HG02571 (cell line): ENCODE measurements around the gene SLC9A8.

Experiments used
- ATAC-seq: cut with Tn5 transposase; IDR thresholded peaks from one replicate; pipeline ENCODE4 v1.9.1; 2021; ENCODE audit warnings: mild to moderate bottlenecking, moderate library complexity; ENCODE audit not compliant: unreplicated experiment

Gene SLC9A8

DNA sequence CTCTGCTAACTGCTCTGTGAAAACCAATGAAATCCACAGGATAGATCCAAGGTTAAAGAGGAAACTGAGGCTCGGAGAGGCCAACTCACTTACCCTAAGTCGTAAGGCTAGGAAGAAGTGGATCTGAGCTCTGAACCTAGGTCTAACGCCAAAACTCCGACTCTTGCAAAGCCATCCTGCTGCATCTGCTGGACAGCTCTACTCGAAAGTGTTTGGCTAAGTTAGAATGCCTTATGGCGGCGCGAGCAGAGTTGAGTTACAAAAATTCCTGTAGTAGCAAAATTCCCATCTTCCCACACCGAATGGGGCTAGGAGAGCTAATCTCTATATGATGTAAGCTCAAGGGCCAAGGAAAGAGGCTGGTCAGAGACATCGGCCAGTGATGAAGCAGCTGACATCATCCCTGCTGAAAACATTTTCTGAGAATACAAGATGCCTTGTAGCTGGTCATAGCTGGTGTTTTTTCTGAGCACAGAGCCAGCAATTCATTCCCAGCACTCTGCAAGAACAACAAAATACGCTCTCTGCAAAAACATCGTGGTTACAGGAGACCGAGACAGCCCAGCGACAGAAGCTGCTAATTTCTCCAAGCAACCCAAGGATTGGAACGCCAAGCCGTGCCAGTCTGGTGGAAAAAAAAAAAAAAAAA lies 100.9 kb downstream of the SLC9A8 start:
- no peak for ATAC-seq

DNA sequence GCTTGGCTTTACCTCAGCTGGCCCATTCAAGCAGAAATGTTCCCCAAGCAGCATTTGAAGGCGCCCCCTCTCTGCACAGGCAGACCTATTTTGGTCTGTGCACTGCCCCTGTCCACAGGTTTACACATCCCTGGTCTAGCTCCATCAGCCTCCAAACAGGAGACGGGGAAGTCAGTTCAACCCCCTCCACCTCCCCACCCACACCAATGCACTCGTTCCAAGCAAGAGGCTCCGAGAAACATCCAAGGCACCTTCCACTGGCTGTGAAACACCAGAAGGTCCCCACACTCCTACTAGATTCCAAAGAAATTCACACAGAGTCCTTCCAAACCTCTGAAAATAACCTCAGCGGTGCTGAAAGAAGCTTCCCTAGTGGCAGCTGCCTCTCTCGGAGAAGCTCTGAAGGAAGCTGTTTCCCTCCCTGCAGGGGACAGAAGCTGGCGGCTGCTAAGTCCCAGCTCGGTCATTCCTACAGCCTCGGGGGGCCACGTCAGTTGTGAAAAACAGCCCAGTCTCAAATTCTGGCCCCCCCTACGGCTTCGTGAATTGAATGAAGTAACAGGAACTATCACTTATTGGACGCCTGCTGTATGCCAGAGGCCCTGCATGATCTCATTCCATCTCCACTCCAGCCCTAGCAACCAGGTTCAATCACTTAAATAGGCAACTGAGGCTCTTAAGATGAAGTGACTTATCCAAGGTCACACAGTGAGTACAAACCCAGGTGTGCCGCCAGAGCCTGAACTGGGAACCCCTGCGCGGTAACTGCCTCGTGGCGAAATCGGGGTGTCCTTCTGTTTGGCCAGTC lies 101.9 kb downstream of the SLC9A8 start:
- ATAC-seq, result no peak

DNA sequence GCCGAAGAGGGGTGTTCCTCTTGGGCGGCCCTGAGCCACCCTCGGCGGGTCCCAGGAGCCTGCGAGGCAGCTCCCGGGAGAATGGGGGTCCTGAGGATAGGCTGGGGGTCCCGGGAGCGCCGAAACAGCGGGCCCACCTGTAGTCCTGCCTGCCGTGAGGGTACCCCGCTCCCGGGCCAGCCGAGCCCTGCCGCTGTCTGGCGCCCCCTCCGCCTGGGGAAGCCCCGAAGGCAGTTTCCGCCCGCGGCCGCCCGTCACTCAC lies 102.4 kb downstream of the SLC9A8 start:
- peak; percentile 2 for ATAC-seq

DNA sequence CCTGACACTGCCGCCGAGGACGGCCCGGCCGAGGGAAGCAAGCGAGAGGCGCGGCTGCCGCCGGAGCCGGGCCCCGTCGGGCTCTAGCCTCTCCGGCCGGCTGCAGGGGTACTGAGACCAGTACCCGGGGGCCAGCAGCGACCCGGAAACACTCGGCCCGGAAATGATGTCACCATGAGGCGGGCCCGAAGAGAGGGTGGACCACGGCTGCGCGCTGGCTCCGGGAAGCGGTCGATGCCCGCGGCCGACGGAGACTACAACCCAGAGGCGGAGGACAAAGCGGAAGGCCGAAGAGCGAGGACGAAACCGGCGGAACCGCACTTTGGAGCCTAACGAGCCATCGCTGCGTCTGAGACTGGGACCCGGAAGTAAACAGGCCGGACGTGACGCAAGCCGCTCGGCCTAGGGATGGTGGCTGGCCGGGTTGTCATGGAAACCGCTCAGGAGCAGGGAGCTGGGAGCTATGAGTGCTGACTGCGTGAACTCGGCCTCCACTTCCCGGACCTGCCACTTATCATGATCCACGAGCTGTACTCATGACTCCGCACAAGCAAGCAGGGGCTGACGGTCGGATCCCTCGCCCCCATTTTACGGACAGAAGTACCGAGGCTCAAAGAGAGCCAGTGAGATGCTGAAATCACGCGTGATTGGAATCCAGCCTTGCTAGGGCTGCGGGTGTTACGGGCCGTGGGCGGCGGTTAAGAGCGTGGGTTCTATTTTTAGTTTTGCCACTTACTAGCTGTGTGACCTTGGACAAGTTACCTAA lies 102.9 kb downstream of the SLC9A8 start, which contains the start of gene SPATA2:
TSS of gene SPATA2 (minus strand) at position 150 of the 766 bp plus-strand sequence. CDS start 7,039 bp downstream, outside the sequence.
- ATAC-seq, result peak; percentile 85

DNA sequence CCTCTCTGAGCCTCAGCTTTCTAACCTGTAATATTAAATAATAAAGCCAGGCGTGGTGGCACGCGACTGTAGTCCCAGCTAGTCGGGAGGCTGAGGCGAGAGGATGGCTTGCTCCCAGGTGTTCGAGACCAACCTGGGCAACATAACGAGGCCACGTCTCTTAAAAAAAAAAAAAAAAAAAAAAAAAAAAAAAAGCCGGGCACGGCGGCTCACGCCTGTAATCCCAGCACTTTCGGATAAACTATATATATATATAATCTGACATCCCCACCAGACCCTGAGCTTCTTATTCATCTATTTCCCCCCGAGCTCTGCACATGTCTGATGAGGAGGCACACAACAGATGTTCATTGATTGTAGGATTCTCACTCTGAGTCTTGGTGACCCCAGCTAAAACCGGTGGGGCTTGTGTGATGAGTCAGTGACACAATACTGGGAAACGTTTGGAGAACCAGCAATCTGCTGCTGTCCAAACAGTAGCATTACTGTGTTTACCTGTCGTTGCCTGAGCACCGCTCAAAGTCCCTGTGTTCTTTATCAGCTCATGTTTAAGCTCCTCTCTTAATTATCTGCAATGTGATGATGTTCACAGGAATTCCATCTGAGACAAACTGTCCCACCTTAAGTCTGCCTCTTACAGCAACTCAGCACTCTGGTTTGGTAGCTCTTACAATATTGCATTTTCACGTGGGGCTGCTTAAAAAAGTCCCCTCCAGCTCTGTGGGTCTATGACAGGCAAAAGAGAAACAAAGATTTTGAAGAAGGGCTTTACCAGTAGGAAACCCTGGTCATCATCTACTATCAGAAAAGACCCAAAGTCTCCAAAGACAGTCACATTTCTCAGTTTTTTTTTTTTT lies 103.7 kb downstream of the SLC9A8 start:
- no peak for ATAC-seq

DNA sequence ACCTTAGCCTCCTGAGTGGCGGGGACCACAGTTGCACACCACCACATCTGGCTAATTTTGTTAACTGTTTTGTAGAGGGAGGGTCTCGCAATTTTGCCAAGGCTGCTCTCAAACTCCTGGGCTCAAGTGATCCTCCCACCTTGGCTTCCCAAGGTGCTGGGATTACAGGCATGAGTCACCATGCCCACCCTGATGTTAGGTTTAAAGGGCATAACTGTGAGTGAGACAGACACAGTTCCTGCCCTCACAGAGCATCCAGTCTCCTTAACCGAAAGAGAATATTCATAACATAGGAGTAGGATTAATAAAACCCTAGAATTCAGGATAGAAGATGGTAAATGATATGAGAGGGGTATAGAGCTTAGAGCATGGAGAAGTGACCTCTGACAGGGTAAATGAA lies 105.8 kb downstream of the SLC9A8 start:
- no peak for ATAC-seq

DNA sequence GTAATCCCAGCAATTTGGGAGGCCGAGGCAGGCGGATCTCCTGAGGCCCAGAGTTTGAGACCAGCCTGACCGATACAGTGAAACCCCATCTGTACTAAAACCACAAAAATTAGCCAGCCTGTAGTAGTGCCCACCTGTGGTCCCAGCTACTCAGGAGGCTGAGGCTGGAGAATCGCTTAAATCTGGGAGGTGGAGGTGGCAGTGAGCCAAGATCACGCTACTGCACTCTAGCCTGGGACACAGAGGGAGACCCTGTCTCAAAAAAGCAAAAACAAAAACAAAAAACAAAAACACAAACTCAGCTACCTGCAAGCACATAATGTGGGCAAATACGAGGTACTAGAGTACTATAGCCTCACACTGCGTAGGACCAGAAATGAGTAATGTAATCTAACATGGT lies 106.4 kb downstream of the SLC9A8 start:
- no peak for ATAC-seq

DNA sequence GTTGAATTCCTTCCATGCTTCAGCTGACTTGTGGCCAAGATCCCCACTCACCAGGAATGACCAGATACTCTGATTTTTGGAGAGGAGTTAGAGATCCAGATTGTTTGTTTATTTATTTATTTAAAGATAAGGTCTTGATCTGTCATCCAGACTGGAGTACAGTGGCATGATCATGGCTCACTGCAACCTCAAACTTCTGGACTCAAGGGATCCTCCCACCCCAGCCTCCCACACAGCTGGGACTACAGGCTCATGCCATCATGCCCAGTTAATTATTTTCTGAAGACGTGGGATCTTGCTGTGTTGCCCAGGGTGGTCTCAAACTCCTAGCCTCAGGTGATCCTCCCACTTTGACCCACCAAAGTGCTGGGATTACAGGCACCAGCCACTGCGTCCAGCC lies 106.8 kb downstream of the SLC9A8 start:
- ATAC-seq, result no peak

DNA sequence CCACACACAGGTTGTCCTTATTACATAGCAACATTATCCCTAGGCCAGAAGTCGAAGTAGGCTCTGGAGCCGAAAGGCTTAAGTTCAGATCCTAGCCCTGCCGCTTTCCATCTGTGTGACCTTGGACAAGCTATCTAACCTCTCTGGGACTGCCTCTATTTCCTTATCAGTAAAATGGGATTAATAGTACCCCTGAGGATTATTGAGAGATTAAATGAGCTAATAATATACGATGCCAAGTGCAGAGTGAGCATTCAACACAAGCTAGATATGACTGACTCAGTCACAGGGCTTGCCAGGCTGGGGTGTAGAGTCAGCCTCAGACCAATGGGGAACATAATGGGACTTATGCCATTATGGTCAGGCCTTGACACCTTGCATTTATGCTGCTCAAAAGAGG lies 111.6 kb downstream of the SLC9A8 start:
- no peak for ATAC-seq

DNA sequence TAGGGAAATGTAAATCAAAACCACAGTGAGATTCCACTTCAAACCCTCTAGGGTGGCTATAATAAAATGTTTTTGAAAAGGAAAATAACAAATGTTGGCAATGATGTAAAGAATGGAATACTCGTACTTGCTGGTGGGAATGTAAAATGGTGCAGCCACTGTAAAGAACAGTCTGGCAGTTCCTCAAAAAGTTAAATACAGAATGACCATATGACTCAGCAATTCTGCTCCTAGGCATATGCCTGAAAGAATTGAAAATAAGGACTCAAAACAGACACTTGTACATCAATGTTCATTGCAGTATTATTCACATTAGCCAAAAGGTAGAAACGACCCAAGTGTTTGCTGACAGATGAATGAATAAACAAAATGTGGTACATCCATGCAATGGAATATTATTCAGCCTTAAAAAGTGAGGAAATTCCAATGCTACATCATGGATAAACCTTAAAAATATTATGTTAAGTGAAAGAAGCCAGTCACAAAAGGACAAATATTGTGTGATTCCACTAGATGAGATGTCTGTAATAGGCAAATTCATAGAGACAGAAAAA lies 113.3 kb downstream of the SLC9A8 start:
- no peak for ATAC-seq

DNA sequence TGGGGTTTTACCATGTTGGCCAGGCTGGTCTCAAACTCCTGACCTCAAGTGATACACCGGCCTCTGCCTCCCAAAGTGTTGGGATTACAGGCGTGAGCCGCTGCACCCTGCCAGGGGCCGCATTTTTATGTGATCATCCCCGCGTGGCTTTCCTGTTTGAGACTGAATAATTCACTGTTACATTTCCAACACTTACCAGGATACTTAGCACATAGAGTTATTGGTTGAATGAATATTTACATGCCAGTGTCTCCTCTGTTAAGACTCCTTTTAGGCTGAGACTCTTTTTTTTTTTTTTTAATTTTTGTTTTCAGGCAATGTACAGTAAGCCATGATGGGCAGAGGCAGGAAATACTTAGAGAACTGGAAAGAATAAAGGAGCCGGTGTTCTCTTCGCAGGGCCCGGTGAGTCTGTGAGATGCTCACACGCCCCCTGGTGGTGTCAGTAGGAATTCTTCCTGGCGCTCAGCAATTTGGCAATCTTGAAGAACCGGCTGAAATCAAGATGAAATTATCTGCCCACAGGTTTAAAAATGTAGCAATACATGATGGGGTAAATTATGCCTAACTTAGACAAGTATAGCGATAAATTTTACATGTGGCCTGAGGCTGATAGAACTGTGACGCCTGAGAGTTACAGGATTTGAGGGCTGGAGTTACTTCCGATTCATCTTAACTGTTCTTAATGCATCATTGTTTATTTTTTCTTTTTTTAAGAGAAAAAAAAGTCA lies 115.9 kb downstream of the SLC9A8 start:
- ATAC-seq, result no peak

DNA sequence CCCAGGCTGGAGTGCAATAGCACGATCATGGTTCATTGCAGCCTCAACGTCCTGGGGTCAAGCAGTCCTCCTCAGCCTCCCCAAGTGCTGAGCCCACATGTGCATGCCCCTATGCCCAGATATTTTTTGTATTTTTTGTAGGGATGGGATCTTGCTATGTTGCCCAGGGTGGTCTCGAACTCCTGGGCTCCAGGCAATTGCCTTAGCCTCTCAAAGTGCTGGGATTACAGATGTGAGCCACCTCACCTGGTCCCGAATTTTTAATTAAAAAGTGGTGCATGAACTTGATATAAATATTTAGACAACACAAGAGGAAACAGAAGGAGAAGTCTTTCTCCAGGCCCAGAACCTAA lies 116.5 kb downstream of the SLC9A8 start:
- no peak for ATAC-seq

DNA sequence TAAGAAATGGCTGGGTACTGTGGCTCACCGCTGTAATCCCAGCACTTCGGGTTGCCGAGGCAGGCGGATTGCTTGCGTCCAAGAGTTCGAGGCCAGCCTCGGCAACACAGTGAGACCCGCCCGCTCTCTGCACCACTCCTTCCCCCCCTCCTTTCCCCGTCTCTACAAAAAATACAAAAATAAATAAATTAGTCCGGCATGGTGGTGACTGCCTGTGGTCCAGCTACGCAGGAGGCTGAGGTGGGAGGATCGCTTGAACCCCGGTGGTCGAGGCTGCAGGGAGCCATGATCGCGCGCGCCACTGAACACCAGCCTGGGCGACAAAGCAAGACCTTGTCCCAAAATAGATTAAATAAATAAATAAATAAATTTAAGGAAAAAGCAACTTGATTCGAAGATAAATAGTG lies 123.1 kb downstream of the SLC9A8 start:
- peak; percentile 2 for ATAC-seq

DNA sequence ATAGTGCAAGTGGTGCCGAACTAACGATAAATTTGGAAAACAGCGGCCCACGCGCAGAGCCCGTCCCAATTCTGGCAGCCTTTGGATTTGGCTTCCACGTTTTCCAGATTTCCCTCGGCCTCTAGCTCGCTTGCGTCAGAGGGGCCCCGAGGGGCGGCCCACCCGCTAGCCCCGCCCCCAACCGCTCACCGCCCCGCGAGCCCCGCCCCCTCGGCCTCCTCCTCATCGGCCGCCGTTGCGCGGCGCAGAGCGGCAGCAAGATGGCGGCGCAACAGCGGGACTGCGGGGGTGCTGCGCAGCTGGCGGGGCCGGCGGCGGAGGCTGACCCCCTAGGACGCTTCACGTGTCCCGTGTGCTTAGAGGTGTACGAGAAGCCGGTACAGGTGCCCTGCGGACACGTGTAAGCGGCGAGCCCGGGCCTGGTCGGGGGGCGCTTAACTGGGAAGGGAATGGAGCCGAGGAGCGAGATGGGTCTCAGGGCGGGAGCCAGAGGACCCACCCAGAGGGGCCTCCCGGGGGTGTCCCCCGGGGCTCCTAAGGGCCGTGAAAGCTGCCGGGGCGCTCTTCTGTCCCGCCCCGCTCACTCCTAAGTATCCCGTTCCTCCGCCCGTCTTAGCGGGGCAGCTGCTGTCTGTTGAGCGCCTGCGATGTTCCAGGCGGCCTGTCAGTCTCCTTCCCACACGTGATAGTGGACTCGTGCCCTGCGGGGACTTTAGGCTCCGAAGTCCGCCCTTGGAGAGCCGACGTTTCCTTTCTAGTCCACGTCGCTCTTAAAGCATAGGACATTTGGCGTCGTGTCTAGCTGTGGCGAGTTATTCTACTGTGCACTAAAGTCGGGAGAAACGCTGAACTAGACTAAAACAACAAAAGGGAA lies 123.8 kb downstream of the SLC9A8 start, which contains the start of gene RNF114:
TSS of gene RNF114 (plus strand) at position 245 of the 874 bp plus-strand sequence. CDS start at position 261, 16 bp downstream.
- peak; percentile 63 for ATAC-seq

DNA sequence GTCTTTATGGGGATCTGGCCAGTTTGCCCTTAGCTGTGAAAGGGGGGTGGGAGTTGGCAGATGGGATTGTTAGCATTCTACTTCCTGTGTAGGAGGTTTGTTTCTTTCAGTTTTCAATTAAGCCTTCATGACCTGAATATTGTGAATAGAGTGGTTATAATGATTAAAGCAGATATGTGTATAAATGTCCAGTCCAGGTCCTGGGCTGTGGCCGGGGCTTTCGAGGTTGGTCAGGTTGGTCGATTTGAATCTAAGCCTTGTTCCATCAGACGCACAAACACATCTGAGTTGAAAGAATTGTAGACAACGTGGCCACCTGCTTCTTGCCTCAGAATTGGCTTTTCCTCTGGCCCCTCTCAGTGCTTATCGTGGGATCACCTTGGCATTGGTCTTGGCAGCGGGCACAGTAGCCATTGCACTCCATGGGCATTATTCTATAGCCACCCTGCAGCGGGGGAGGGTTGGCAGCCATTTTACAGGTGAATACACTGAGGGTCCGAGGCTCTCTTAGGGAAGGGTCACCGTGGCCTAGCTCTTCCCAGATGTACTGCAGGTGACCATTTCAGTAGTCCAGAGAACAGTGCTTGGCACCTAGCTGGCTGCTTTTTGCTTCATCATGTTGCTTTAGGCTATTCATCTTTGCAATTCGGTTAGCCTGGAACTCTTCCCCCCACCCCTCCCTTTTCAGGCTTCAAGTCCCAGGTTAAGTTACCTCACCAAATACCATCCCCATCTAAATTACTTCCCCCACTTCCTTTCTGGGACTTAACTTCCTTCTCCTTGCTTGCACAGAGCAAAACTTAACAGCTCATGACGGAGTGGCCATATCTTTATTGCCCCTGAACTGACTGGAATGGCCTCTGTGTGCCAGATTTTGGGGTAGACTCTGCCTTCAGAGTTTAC lies 124.7 kb downstream of the SLC9A8 start:
- peak; percentile 18 for ATAC-seq

DNA sequence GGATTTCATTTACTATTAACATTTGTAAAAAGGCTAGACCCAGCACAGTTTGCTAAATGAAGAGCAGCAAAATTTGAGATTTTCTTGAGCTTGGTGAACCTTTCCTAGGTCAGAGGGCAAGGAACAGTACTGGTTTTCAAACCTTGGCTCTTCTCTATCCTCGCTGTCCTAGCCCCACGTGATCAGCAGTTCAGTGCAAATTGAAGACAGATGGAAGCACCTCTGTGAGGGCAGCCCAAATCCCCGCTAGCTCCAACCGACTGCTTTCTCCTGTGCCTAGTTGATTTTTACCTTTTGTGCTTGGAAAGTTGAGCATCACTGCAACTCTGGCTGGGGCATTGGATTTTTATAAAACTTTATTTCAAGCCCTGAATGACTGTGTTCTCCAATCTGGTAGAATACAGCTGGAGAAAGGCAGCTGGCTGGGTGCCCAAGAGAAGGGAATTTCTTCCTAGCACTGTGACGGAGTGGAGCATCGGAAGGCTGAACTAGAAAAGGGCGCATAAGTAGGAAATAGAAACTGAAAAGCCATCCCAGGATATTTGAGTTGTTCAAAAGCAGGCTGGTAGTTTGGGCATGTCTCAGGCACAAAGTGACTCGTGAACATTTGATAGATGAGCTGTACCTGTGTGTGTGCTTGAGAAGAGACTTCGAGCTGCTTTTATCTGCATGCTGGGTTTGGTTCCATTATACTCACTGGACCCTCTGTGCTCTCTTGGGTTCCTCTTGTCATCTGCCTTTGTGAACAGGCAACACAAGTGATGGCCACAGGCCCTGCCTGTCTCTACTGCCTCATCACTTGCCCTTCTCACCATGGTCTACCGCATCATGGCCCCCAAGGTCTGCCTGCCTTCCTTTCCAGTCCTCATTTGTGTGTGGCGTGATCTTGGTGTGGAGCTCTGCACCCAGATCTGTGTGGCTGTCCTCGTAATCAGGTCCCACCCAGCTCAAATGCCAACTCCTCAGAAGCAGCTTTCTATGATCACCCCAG lies 125.8 kb downstream of the SLC9A8 start:
- no peak for ATAC-seq

DNA sequence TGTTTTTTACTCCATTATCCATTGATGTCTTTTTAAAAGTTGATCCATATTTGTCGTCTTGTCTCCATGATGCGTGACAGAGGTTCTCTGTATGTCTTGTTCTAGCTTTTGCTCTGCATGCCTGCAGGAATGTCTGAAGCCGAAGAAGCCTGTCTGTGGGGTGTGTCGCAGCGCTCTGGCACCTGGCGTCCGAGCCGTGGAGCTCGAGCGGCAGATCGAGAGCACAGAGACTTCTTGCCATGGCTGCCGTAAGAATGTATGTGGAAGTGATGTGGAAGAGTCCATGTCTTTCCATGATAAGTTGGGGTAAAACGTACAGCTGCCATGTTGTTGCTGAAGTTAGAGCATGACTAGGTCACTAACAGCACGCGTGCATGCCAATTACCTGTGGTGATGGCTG lies 128.8 kb downstream of the SLC9A8 start:
- ATAC-seq, result no peak
